Mucosa of stomach (tissue), 1 donor: Measurements from ENCODE around the gene NRIP1.

Experiments used
- H3K27me3 ChIP-seq: one replicate; pipeline ENCODE4 v1.7.0; 2013; ENCODE audit warnings: mild to moderate bottlenecking, low read length; ENCODE audit not compliant: control insufficient read depth, insufficient read depth
- H3K36me3 ChIP-seq: one replicate; pipeline ENCODE4 v1.7.0; 2013; ENCODE audit warnings: low read length; ENCODE audit not compliant: control insufficient read depth, insufficient read depth
- H3K4me1 ChIP-seq: one replicate; pipeline ENCODE4 v1.7.0; 2013; ENCODE audit warnings: mild to moderate bottlenecking, low read length; ENCODE audit not compliant: control insufficient read depth, insufficient read depth
- H3K4me3 ChIP-seq: one replicate; pipeline ENCODE4 v1.7.0; 2013; ENCODE audit warnings: low read length
- H3K9ac ChIP-seq: one replicate; pipeline ENCODE4 v1.7.0; 2013; ENCODE audit warnings: mild to moderate bottlenecking, low read length, moderate library complexity
- H3K9me3 ChIP-seq: one replicate; pipeline ENCODE4 v1.7.0; 2013; ENCODE audit warnings: mild to moderate bottlenecking, low read length, moderate library complexity; ENCODE audit not compliant: control insufficient read depth
- donor health status: Pancreatic carcinoma.

Gene NRIP1

DNA sequence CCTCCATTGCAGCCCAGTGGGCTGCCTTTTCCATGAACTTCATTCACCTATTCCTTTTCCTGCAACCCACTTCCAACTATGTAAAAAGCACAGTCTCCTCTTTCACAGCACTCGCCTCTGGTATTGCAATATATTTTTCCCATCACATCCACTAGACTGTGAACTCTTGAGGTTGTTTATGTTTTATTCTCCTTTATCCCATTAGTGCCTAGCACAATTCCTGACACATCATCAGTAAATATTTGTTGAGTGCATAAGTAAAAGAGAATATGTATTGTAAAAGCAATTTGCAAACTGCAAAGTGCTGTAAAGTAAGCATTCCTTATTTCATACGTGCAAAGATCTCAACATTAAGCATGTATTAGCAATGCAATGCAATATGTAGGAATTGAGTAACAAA is 27.9 kb upstream of the NRIP1 start:
- no peaks in the 10 kb centered on the region for H3K4me1 ChIP-seq

DNA sequence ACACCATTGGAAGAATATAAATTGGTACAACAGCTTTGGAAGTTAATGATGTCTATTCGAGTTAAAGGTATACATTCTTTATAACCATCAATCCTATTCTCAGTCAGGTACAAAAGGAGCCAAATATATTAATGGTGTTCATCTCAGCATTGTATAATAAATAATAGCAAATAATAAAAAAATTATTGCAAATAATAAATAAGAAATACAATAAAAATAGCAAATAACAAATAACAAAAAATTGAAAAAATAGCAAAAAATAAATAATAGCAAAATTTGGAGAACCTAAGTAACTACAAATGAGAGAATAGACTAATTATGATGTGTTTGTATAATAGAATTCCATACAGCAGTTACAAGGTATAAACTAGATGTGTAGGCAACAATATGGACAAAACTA is 25.6 kb upstream of the NRIP1 start:
- Histone ChIP-seq H3K9me3 (no peaks in the 10 kb centered on the region), H3K36me3 (no peaks in the 10 kb centered on the region), H3K9ac (no peak overlapping the region), H3K4me3 (no peak overlapping the region), H3K4me1 (no peaks in the 10 kb centered on the region), H3K27me3 (no peaks in the 10 kb centered on the region)

More for the DNA sequence above, 27.9 kb upstream of the NRIP1 start:
- H3K27me3 ChIP-seq: no peaks in the 10 kb centered on the region
- H3K36me3 ChIP-seq: no peaks in the 10 kb centered on the region
- H3K9me3 ChIP-seq: no peaks in the 10 kb centered on the region
- no peak overlapping the region for H3K9ac ChIP-seq
- H3K4me3 ChIP-seq: no peak overlapping the region

DNA sequence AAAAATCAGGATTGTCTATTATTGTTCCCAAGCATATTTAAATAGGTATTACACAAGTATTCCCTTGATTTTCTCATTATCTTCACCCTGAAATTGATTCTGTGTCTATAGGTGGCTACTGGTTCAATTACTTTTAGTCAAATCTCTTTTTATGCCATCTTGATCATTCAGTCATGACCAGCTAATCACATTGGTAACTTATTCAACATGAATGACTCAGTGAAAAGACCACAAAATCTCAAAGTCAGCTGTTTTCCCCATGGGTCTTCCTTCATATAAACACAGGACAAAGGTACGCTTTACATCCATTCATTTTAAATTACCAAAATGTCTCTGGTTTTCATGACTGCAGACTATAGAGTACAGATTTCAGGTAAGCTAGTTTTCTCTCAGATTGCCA is 23.7 kb upstream of the NRIP1 start:
- Histone ChIP-seq H3K4me3 (no peak overlapping the region), H3K9me3 (no peaks in the 10 kb centered on the region), H3K9ac (no peak overlapping the region), H3K27me3 (no peaks in the 10 kb centered on the region), H3K4me1 (no peaks in the 10 kb centered on the region), H3K36me3 (no peaks in the 10 kb centered on the region)

DNA sequence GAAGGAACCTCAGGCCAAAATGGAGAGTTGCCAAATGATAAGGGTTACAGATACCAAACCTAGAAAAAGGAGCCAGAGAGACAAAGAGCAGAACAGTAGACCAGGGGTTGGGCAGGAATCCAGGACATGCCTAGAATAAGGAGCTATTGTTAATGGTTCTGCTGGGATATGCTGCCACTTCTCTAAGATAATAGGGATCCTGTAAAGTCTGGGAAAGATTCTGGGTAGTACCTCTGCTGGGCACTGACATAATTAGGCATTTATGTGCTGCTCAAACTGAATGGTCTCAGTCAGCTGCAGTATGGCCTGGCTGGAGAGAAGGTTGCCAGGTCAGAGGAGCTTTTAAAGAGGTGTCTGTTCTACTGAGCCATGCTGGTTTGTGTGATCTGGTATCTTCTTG is 19.9 kb upstream of the NRIP1 start:
- Histone ChIP-seq H3K27me3 (no peaks in the 10 kb centered on the region), H3K9me3 (no peaks in the 10 kb centered on the region), H3K9ac (no peak overlapping the region), H3K36me3 (no peaks in the 10 kb centered on the region), H3K4me1 (no peaks in the 10 kb centered on the region), H3K4me3 (no peak overlapping the region)

DNA sequence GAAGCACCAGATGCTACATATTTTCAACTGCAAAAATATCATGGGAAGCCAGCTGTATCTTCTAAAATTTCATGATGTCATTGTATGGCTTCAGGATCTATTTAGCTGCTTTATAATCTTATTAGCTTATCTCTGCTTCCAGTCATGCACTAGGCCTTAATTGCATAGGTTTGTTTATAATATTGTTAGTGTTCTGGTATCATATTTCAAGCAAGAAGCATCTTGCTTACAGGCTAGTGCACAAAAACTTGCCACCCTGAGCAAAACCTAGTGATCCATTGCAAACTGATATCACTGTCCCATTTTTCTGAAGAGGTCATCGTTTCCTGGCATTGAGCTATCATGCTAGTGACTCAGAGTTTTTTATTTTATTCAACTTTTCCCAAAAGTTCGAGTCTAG is 15.7 kb upstream of the NRIP1 start:
- Histone ChIP-seq H3K4me3 (no peak overlapping the region), H3K36me3 (no peaks in the 10 kb centered on the region), H3K9ac (no peak overlapping the region), H3K4me1 (no peaks in the 10 kb centered on the region), H3K27me3 (no peaks in the 10 kb centered on the region), H3K9me3 (no peaks in the 10 kb centered on the region)

DNA sequence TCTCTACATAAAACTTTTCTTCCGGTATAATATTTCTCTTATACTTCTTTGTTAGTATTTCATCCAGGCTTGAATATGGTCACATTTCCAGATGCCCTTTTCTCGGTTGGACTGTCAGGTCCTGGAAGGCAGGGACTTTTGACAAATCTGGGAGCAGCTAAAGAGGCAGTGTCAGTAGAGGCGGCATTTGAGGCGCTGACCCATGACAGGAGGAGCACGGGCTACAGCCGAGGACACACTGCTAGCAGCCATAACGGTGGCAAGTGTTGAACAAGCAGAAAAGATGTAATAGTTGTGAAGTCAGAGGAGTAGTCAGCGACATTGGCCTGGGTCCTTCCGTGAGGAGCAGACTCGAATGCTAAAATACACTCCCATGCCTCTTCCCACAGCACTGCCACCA is 14.5 kb upstream of the NRIP1 start:
- H3K27me3 ChIP-seq: no peaks in the 10 kb centered on the region
- H3K9me3 ChIP-seq: no peaks in the 10 kb centered on the region
- H3K9ac ChIP-seq: no peak overlapping the region
- H3K4me3 ChIP-seq: no peak overlapping the region
- H3K4me1 ChIP-seq: no peaks in the 10 kb centered on the region
- no peaks in the 10 kb centered on the region for H3K36me3 ChIP-seq

DNA sequence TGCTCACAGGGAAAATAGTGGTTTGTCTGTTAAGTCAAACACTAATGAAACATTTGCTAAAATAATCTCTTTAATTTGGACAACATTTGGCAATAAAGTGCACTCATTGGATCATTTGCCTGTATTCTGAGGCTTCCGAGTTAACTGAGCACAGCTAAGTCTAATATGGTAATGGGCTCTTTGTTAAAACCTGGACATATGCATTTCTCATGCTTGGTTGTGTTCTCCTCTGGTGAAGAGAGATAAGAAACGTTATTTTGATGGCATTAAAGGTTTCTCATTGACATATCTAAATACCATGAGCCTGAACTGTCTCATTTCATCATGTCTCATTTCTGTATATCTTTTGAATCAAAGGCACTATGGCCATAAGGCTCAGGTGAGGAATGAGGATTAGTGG is 13.4 kb upstream of the NRIP1 start:
- no peaks in the 10 kb centered on the region for H3K36me3 ChIP-seq
- no peaks in the 10 kb centered on the region for H3K27me3 ChIP-seq
- H3K9me3 ChIP-seq: no peaks in the 10 kb centered on the region
- no peak overlapping the region for H3K9ac ChIP-seq
- no peaks in the 10 kb centered on the region for H3K4me1 ChIP-seq
- H3K4me3 ChIP-seq: no peak overlapping the region

DNA sequence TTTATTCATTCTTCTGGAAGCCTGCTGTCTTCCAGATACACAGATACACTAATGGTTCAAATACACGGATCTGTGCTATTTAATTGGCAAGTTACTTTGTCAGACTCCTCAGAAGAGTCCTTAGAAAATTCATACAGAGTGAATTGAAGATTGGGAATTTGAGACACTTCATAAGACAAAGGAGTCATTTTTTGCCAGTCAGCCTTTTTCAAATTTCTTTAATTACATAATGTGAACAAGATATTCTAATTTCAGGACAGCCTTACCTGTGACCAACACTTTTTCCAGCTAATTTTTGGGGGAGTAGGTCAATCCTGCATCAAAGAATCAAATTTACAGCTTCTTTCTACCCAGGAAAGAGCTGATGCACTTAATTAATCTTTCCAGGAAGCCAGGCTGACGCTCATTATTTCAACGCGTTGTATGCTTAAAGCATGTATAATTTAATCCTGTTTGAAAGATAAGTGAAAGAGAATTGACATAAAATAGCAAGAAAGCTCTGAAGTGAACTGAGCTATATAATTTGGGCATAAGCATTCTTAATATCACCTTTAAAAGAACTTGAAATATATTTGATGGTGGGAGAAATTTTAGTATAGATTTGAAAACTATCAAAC is 12.8 kb upstream of the NRIP1 start:
- no peaks in the 10 kb centered on the region for H3K9me3 ChIP-seq
- no peak overlapping the region for H3K4me3 ChIP-seq
- no peaks in the 10 kb centered on the region for H3K36me3 ChIP-seq
- H3K27me3 ChIP-seq: no peaks in the 10 kb centered on the region
- no peak overlapping the region for H3K9ac ChIP-seq
- H3K4me1 ChIP-seq: no peaks in the 10 kb centered on the region

DNA sequence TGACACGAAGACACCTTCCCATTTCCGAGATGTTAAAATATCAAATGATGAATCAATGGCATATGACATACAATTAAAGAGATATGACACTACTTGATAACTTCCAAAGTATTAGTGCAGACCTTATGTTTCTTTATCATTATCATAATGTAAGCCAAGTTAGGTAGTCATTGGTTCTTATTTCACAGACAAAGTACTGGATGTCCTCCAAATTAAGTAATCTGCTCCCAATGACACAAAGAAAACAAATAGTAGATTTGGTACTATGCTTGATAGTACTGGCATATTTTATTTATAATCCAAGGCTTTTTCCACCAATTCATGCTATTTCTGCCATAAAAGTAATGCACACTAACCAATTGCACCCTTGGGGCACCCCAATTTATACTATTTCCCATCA is 11.9 kb upstream of the NRIP1 start:
- H3K4me3 ChIP-seq: no peak overlapping the region
- H3K27me3 ChIP-seq: no peaks in the 10 kb centered on the region
- H3K9ac ChIP-seq: no peak overlapping the region
- H3K4me1 ChIP-seq: no peaks in the 10 kb centered on the region
- no peaks in the 10 kb centered on the region for H3K36me3 ChIP-seq
- no peaks in the 10 kb centered on the region for H3K9me3 ChIP-seq

DNA sequence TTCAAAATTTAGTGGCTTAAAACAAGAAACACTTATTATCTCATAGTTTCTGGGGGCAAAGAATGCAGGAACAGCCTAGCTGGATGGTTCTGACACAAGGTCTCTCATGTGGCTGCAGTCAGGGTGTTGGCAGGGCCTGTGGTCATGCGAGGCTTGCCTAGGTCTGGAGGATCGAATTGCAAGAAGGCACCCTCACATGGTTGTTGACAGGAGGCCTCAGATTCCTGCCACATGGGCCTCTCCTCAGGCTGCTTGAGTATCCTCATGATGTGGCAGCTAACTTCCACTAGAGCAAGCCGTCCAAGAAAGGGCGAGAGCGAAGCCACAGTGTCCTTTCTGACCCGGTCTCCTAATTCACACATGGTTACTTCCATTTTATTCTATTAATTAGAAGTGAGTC is 6.2 kb upstream of the NRIP1 start:
- Histone ChIP-seq H3K27me3 (no peaks in the 10 kb centered on the region), H3K9ac (no peak overlapping the region), H3K9me3 (no peaks in the 10 kb centered on the region), H3K36me3 (no peaks in the 10 kb centered on the region), H3K4me1 (no peaks in the 10 kb centered on the region), H3K4me3 (no peak overlapping the region)

DNA sequence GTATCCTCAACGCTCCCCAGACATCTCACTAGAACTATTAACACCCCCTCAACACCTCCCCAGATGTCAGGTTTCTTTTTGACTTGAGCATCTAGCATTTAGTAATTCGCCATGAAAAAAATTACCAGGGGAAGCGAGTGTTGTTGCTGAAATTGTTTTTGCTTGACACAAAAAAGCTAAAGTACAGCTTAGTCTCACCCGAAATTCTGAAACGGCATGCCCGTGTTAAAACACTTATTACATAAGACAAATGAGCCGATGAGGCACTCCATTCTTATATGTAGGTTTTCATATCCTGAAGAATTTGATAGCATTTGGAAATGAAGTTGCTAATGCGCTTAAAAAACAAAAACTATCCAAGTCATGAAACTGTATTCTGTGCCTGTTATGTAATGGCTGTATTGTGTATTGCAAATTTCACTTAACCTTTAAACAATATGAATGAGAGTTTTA is 1.3 kb upstream of the NRIP1 start:
- Histone ChIP-seq H3K36me3 (no peaks in the 10 kb centered on the region), H3K4me1 (peaks cover 2% of the 10 kb centered on the region), H3K27me3 (no peaks in the 10 kb centered on the region), H3K4me3 (peak overlapping the region; percentile 68), H3K9ac (peak overlapping the region; percentile 85), H3K9me3 (no peaks in the 10 kb centered on the region)

DNA sequence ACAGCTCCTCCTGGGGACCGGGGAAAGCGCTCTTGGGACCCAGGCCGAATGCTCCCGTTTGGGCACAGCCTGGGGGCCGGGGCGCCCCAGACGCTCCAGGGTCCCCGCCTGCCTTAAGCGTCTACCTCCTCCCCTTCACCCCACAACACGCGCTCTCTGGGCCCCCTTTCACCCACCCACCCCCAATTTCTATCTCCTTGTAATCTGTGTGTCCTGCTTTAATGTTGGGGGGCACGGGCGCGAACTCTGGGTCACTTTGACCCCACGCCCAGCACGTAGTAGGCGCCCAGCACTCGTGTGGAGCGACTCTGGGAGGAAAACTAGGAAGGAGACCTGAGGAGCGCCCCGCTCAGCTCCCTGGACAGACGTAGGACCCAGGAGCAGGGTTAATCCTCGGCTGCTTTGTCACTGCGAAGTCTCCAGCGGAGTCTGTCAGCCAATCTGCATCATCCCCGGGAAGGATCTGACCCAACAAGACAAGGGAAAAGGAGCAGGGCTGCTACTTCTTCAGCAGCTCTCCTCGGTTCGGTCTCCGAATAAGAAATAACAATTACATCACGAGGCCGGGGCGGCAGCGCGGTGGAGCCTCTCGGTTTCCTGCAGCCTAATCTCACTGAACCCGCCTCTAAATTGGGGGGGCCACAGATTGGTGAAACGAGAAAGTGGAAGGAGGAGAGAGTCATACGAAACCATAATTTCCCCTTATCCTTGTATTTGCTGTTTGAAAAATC is 757 bp upstream of the NRIP1 start:
- Histone ChIP-seq H3K9me3 (no peaks in the 10 kb centered on the region), H3K36me3 (no peaks in the 10 kb centered on the region), H3K4me3 (peak overlapping the region; percentile 68), H3K27me3 (no peaks in the 10 kb centered on the region), H3K9ac (peak overlapping the region; percentile 85), H3K4me1 (peaks cover 8% of the 10 kb centered on the region)
